ENCODE measurements around the gene SOCS6.

DNA sequence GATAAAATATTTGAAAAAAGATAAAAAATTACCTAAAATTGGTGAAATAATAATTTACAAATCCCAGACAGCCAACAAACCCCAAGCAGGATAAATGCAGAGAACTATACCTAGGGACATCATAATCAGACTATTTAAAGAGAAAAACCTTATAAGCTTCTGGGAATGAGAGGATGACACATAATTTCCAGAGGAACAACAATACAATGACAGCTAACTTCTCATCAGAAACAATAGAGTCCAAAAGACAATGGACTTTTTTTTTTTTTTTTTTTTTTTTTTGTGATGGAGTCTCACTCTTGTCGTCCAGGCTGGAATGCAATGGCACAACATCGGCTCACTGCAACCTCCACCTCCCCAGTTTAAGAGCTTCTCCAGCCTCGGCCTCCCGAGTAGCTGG, 65.2 kb downstream of the SOCS6 start:
- TF ChIP-seq, protein P1, sequence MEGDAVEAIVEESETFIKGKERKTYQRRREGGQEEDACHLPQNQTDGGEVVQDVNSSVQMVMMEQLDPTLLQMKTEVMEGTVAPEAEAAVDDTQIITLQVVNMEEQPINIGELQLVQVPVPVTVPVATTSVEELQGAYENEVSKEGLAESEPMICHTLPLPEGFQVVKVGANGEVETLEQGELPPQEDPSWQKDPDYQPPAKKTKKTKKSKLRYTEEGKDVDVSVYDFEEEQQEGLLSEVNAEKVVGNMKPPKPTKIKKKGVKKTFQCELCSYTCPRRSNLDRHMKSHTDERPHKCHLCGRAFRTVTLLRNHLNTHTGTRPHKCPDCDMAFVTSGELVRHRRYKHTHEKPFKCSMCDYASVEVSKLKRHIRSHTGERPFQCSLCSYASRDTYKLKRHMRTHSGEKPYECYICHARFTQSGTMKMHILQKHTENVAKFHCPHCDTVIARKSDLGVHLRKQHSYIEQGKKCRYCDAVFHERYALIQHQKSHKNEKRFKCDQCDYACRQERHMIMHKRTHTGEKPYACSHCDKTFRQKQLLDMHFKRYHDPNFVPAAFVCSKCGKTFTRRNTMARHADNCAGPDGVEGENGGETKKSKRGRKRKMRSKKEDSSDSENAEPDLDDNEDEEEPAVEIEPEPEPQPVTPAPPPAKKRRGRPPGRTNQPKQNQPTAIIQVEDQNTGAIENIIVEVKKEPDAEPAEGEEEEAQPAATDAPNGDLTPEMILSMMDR (IDR thresholded peaks at IDR 0.05; ENCODE audit: borderline replicate concordance, extremely low read depth, low read length, poor library complexity, severe bottlenecking), result no peak
- TF ChIP-seq EZH2 (IDR thresholded peaks at IDR 0.05; ENCODE audit: borderline replicate concordance, low read depth, low read length, severe bottlenecking), result no peak

All from DND-41 (cell line).